ENCODE measurements around the gene E2F8.

DNA sequence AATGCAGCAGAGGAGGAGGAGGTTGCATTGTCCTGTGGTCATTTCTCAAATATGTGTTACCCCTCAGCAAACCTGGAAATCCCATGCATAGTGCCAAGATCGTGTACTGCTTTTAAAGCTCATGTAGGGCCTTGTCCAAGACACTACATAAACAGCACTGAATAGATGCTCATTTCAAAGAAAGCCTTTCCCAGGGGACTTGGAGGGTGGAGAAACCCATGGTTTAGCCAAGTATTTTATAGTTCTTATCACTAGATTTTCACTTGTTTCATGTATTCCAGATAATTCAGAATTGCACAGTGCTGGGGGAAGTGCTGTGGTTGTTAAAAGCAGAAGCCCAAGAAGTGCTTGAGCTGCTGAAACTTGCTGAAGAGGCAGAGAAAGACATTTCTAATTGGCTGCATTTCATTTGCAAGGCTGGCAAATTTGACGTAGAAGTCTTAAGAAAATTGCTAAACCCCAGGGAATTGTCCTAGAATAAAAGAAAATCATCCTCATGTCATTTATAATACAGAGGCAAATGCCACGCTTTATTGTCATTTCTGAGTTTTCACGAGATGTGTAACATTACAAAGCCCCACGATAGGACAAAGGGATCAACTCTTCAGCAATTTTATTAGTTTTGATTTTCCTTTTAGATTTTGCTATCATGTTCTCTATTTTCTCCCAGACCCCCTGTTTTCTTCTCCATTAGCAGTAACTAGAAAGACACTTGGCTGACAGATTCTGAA is 59.0 kb downstream of the E2F8 start:
- TF ChIP-seq SUZ12 (IDR thresholded peaks at IDR 0.05; ENCODE audit: extremely low read depth, insufficient read depth, insufficient read length), result no peak
- no peak for TF ChIP-seq YY1 (IDR thresholded peaks at IDR 0.05; ENCODE audit: insufficient read depth, insufficient read length)
- TF ChIP-seq ZNF274 (IDR thresholded peaks at IDR 0.05; ENCODE audit: low read depth, low read length), result no peak

Data from NT2/D1 (cell line).